Stimulated activated CD4-positive, alpha-beta T cell treated with anti-CD3 and anti-CD28 coated beads, Interleukin-1b, Interleukin-23, amount 100 ng/mL, for 24 hours (primary cell): Measurements from ENCODE around the gene FCGBP.
"Not testable (repeated sequence)": the region's sequence is repeated elsewhere in the genome, so short reads cannot be mapped to it uniquely, and the experiment has no call there.

Experiments
- DNase-seq, 4 experiments: peaks; one replicate each; pipeline ENCODE4 v3.0.0-alpha.2; 2020; ENCODE audit warnings: low read depth in 4 of 4, low spot score in 1 of 4

FCGBP gene

GRCh38 chr19:39919976-39920375 is 14.5 kb downstream of the FCGBP start:
- DNase-seq: no peak

GRCh38 chr19:39918183-39918651 is 16.2 kb downstream of the FCGBP start:
- no peak for DNase-seq

- DNase-seq: no peak
Observed at GRCh38 chr19:39917561-39918182, 16.8 kb downstream of the FCGBP start.

- no peak for DNase-seq
Observed at GRCh38 chr19:39916851-39917396, 17.5 kb downstream of the FCGBP start.

DNA sequence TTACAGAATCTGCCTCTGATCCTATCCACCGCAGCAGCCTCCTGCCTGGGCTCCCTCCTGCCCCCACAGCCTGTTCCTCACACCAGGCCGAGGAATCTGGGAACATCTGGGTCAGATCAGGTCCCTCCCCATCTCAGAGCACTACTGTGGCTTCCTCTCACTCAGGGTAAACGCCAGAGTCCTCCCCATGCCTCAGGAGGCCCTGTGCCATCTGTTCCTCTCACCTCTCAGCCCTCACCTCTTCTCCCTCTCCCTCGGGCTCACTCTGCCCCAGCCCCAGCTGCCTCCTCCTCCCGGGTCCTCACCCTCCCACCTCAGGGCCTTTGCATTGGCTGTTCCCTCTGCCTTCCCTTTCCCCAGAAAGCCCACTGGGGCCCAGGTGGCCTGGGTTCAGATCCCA is 18.2 kb downstream of the FCGBP start:
- no peak for DNase-seq

- no peak for DNase-seq
Observed at GRCh38 chr19:39915848-39916215, 18.6 kb downstream of the FCGBP start.

DNA sequence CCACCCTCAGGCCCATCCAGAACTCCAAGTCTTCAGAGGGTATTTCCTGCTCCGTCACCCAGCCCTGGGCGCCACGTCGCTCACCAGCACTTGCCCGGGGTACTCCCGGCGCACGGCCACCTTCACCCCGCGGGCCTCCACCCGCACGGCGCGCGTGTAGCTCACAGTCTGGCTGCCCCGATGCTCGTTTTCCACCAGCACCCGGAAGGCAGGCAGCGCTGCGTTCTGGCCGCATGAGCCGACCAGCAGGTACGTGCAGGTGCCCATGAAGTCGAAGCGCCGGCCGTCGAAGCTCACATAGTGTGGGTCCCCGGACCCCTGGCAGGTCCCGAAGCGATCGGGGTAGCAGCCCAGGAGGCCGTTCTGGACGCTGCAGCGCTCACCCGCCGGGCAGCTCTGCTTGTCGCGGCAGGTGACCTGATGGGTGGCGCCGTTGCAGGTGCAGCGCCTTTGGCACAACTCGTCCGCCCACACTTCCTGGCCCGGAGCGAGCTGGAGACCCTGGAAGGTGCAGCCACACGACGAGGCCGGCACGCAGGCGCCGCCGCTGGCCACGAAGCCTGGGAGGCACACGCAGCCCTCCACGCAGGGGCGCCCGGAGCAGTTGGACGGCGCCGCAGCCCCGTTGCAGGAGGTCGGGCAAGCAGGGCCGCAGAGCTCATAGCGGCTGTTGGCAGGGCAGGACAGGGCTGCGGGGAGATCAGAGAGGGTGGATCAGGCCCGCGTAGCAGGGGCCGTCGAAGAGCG is 19.2 kb downstream of the FCGBP start:
- no peak for DNase-seq

GRCh38 chr19:39913682-39914333 is 20.6 kb downstream of the FCGBP start:
- no peak for DNase-seq

DNA sequence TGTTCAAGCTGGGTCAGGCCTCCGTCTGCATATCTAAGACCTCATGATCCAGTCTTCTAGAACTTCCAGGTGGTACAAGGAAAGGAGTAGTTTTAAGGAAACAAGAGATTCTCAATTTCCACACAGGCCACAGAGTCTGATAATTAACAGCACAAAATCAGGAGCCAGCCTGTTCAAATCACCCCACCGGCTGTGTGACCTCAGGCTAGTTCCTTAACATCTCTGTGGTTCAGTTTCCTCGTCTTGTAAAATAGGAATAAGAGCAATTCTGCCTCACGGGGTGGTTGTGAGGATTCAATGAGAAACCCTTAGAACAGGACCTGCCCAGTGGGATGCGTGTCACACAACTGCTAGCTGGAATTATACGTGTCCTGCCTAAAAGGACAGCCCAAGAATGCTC is 25.6 kb downstream of the FCGBP start:
- no peak for DNase-seq

DNA sequence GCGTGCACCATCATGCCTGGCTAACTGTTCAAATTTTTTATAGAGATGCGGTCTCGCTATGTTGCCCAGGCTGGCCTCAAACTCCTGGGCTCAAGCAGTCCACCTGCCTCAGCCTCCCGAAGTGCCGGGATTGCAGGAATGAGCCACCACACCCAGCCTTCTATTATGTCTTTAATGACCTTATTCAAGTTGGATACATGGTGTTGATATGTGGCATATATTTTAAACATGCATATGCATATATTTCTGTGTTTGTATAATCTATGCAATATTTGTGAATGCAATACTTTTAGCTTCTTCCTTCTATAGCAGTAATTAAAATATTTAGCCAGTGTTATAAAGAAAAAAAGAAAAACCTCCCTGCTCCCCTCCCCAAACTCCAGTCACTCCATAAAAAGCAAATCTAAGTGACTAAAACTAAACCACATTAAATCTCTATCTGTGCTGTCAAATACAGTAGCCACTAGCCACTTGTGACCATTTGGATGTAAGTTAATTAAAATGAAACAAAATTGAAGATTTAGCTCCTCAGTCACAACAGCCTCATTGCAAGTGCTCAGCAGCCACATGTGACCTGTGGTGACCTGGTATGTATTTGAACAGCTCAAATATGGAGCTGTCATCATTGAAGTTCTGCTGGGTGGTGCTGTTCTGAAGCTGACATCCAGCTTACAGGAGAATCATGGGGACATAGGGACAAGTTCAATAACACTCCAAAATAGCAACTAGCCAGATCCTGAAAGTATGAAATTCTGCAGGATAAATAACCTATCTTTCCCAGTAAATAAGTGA is 27.4 kb downstream of the FCGBP start:
- no peak for DNase-seq

DNA sequence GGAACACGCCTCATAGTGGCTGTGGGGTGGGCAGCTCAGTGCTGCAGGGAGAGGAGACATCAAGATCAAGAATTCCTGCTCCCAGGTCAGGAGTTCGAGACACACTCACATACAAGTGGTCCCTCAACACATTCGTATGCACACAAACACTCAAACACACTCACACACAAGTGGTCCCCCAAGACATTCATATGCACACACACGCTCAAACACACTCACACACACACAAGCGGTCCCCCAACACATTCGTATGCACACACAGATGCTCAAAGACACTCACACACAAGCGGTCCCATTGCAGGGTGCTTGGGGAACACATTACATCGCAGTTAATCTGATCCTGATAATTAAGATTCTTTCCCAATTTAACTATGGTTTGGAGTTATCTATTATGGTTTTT is 28.2 kb downstream of the FCGBP start:
- DNase-seq: no peak

DNA sequence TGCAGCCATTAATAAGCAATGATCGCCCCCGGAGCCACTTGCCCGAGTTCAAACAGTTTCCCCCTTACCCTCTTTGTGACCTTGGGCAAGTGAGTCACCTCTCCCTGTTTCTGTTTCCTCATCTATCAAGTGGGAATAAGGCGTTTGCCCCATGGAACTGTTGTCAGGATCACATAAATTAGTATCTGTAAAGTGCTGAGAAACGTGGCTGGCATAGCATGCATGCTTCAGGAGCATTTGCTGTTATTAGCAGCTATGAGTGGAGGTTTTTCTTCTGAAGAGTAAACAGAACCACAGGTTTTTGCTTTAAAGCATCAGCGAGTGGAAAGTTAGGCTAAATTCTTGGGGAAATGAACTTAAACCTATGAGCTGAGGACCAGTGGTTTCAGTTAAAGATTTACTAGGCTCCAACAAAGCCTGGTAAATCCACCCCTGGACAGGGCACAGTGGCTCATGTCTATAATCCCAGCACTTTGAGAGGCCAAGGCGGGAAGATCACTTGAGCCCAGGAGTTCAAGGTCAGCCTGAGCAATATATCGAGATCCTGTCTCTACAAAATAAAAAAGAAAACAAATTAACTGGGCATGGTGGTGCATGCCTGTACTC is 30.8 kb downstream of the FCGBP start:
- DNase-seq: not testable (repeated sequence)

DNA sequence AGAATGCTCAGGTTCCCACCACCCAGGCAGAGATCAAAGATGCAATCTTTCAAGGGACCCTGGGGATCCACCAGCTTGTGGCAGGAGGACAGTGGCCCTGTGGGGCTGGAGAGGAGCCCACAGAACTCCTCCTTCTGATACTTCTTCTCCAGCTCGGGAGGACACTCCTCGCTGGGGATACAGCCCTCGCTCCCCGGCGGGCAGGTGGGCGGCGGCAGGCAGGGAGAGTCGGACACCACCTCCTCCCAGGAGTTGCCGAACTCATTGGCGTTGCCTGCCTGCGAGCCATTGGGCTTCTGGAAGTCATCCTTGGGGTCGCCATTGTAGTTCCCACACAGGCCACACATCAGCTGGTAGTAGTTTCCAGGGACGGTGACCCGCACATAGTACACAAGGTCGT is 32.1 kb downstream of the FCGBP start:
- not testable (repeated sequence) for DNase-seq

DNA sequence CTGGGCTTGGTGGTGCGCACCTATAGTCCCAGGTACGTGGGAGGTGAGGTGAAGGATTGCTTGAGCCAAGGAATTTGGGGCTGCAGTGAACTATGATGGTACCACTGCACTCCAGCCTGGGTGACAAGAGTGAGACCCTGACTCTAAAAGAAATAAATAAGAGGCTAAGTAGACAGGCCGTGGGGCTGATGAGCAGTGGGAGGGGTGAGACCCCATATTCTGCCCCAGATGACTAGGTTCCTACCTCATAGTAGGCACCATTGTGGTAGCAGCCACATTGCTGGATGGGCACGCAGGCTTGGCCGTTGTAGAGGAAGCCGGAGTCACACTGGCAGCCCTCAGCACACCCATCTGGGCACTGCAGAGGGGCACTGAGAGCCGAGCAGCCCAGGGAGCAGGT is 32.8 kb downstream of the FCGBP start:
- DNase-seq: not testable (repeated sequence)

- DNase-seq: not testable (repeated sequence)
Observed at GRCh38 chr19:39898858-39899257, 35.6 kb downstream of the FCGBP start.

DNA sequence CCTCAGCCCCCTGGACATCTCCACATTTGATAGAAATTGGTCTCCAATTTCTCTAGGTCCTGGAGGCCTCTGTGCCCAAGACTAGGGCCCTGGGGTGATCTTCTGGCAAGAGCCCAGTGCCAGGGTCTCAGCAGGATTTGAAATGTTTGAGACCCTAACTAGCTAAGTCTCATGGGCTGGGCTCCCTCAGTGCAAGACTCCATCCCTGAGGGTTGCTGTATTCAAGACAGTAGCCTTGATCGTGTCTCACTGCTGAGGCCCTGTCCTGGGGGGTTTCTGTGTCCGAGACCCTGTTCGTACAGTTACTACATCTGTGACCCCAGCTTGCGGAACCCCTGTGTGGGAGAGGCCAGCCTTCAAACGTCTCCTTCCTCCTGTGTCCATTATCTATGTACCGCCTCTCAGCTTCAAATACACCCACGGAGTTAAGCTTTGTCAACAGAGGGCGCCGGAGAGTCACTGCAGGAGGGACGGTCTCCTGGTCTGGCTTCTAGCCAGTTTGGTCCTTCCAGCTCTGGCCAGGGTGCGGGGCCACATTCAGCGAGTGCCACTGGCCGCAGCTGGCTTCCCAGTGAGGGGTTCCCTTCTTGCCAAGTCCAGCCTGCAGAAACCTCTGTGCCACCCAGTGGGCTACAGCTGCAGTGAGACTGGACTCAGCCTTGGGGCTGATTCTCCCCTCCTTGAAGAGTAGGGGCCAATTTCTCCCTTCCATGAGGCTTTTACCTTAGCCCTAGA is 36.8 kb downstream of the FCGBP start:
- DNase-seq: peak in 3 of 4 experiments; percentile 10 to 24 (median 21)

DNA sequence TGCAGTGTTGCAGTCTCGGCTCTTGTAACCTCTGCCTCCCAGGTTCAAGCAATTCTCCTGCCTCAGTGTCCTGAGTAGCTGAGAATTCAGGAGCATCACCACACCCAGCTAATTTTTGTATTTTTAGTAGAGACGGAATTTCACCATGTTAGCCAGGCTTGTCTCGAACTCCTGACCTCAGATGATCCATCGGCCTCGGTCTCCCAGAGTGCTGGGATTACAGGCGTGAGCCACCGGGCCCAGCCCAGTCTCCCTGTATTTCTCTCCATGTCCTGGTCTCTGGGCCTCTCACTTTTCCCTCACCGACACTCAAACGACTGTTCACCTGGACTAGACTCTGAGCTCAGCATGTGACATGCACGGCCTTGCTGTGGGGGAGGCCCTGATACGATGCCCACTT is 39.3 kb downstream of the FCGBP start:
- not testable (repeated sequence) for DNase-seq

DNA sequence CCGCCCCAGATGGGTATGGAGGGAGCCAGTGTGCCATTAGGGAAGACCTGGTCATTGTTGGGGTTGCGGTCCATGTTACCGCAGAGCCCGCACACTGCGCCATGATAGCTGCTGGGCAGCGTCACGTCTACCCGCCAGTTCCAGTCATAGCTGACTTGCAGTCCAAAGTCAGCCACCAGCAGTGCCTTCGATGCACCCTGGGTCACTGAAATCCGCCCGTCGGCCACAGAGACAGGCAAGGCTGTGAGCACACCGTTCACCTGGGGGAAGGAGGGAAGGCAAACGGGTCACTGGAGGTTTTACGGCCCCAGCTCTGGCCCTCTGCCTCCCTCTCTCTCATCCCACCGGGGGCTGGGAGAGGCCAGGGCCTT is 40.2 kb downstream of the FCGBP start:
- DNase-seq: not testable (repeated sequence)

GRCh38 chr19:39893366-39894235 is 40.8 kb downstream of the FCGBP start:
- DNase-seq: not testable (repeated sequence)
